Stimulated activated naive CD8-positive, alpha-beta T cell treated with anti-CD3 and anti-CD28 coated beads, Interleukin-15, amount 100 ng/mL, for 72 hours (primary cell): ENCODE measurements around the gene TOM1.
A peak's percentile ranks its signal among the peaks of the same experiment; 100 is the strongest.

Source experiments
- ATAC-seq: fragments of 150-1000 bp; cut with Tn5 transposase; 2 replicates; pipeline ENCODE4 v1.10.0; 2021; ENCODE audit warnings: mild to moderate bottlenecking, moderate library complexity
- DNase-seq, 2 donors: peaks; one replicate each; pipeline ENCODE4 v3.0.0; 2021 to 2022
- H3K27ac Mint-ChIP-seq, 2 donors: one replicate each; pipeline ENCODE4 v1.8.0; 2022; ENCODE audit warnings: mild to moderate bottlenecking in 2 of 2, mixed read lengths in 2 of 2, moderate library complexity in 2 of 2
- H3K27me3 Mint-ChIP-seq: one replicate; pipeline ENCODE4 v1.8.0; 2022; ENCODE audit warnings: mixed read lengths
- H3K4me1 Mint-ChIP-seq: one replicate; pipeline ENCODE4 v1.8.0; 2022; ENCODE audit warnings: mild to moderate bottlenecking, mixed read lengths
- H3K4me3 Mint-ChIP-seq, 2 donors: one replicate each; pipeline ENCODE4 v1.8.0; 2022; ENCODE audit warnings: mild to moderate bottlenecking in 2 of 2, mixed read lengths in 2 of 2, moderate library complexity in 1 of 2
- H3K9me3 Mint-ChIP-seq, 2 donors: one replicate each; pipeline ENCODE4 v1.8.0; 2022; ENCODE audit warnings: mixed read lengths in 2 of 2

The TOM1 gene

DNA sequence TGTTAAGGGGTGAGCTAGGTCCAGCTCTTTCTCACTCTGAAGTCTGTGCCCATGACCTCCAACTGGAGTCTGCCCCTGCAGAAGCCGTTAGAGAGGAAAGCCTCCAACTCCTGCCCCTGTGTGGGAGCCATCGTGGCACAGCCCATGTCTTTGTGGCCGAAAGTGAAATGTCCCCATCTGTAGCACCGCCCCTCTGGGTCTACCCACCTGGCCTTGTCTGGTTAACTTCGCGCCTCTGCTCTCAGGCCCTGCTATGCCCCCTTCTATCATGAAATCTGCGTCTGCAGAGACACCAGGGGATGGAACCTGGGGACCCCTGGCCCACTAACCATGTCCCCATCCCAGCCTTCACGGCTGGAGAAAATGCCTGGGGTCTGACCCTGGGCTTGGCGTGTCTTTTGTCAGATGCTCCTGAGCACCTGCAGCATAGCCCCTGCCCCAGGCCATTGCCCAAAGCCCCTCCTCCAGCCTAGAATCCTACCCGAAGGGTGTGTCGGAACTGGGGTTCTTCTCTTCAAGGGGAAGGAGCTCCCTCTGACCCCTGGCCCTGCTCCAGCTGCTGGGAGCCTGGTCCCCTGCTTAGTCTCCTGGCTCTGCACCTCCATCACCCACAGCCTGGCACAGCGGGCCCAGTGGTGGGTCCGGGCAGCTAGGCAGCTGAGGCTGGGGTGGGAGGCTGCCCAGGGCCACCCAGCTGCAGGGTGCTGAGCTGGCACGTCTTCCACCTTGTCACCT, 45.4 kb downstream of the TOM1 start:
- Mint-ChIP-seq H3K27ac (no peak overlapping the region), H3K27me3 (peaks cover 9% of the 10 kb centered on the region), H3K4me1 (no peaks in the 10 kb centered on the region), H3K9me3 (no peaks in the 10 kb centered on the region), H3K4me3 (no peak overlapping the region)
- no peak for DNase-seq
- ATAC-seq: no peak

DNA sequence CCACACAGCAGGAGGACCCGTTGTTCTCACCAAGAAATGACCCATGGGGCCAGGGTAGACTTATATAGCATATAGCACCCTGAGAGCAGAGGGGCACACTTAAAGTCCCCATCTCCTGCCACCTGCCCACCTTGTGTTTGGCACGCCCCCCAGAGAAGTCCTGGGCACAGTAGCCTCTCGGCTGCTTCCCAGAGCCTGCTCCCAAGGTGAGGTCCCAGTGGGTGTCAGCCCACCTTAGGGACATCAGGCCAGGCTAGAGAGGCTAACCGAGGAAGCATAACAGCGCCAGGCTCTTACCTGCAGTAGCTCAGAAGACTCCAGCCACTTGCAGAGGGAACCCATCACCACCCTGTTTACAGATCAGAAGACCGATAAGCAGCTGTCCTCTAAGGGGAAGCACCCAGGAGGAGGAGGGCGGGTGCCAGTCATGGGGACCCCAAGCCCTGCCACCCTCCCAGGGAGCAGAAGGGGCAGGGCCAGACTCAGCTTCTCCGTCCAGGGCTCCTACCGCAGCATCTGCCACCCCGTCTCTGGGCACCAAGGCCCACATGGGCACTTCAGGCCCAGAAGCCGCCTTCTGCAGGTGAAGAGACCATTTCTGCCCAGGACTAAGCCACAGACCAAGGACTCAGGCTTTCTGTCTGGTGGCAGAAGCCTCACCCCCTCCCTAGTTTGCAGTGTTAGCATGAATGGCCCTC, 46.3 kb downstream of the TOM1 start:
- Mint-ChIP-seq H3K27ac (no peak overlapping the region), H3K4me3 (no peak overlapping the region), H3K4me1 (peaks cover 8% of the 10 kb centered on the region), H3K9me3 (no peaks in the 10 kb centered on the region), H3K27me3 (peaks cover 13% of the 10 kb centered on the region)
- ATAC-seq (no peak), DNase-seq (no peak)

DNA sequence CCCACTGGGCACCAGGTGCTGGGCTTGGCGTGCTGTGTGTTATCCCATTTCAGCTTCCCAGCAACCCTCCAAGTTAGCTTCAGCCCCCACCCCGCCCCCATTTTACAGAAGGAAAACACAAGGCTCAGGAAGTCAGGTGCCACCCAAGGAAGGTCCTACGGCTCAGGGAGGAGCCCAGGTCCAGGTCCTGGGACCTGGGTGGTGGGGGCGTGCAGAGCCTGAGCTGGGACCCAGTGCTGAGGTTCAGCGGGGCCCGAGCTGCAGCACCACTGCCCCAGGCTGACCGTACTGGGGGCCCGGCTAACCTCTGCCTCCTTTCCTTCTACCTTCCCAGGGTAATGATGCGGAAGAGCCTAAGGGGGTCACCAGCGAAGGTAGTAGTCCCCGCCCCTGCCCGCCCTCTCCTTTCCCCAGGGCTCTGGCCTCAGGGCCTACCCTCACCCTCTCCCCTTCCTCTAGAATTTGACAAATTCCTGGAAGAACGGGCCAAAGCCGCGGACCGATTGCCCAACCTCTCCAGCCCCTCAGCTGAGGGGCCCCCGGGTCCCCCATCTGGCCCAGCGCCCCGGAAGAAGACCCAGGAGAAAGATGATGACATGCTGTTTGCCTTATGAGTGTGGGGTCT, 47.0 kb downstream of the TOM1 start:
- Mint-ChIP-seq H3K4me1 (peaks cover 16% of the 10 kb centered on the region), H3K27me3 (peaks cover 20% of the 10 kb centered on the region), H3K9me3 (no peaks in the 10 kb centered on the region), H3K4me3 (no peak overlapping the region), H3K27ac (no peak overlapping the region)
- DNase-seq (no peak), ATAC-seq (no peak)

DNA sequence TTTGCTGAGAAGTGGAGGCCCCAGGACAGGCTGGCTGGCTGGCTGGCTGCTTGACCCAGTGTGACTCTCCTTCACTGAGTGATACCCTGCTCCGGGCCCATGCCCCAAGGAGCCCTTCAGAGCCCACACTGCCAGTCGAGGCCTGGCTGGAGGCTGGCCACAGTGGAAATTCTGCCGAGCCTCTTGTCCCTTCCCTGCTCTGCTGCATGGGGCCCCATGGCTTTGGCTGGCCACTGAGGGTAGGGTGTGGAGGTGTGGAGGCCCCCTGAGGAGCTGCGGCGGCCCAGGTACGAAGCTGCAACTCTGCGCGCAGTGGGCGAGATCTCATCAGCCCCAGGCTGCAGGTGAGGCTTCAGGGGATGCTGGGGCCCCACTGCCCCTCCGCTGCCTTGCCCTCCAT, 47.8 kb downstream of the TOM1 start:
- ATAC-seq: no peak
- H3K27me3 Mint-ChIP-seq: peaks cover 28% of the 10 kb centered on the region
- H3K27ac Mint-ChIP-seq: no peak overlapping the region

DNA sequence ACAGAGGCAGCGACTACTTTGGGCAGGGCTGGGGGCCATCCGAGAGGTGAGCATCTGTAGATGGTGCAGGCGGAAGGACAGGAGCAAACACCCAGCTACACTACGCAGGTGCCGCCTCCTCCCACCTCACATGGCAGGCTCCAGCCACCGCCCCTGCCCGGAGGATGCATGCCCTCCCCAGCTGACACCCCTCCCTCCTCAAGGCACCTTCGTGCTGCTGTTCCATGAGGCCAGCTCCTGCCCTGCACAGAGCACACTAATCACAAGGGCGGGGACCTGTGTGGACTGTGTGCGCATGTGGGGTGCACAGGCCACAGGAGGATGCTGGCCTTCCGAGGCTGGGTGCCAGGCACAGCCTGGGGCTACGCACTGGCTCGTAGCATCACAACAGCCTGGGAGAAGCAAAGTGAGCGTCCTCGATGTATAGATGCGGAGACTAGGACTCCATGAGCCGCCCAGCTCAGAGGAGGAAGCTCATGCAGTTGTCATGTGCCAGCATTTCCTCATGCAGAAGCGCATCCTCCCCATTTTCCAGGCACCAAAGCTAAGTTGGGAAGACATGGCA, 48.4 kb downstream of the TOM1 start:
- no peaks in the 10 kb centered on the region for H3K9me3 Mint-ChIP-seq
- peaks cover 30% of the 10 kb centered on the region for H3K4me1 Mint-ChIP-seq
- H3K4me3 Mint-ChIP-seq: no peak overlapping the region
- DNase-seq: no peak
- peak overlapping the region in 1 of 2 donors; percentile 39 for H3K27ac Mint-ChIP-seq
- ATAC-seq: no peak
- H3K27me3 Mint-ChIP-seq: peaks cover 29% of the 10 kb centered on the region

More for the DNA sequence above, 47.8 kb downstream of the TOM1 start:
- no peak for DNase-seq
- Mint-ChIP-seq H3K9me3 (no peaks in the 10 kb centered on the region), H3K4me1 (peaks cover 23% of the 10 kb centered on the region), H3K4me3 (no peak overlapping the region)

DNA sequence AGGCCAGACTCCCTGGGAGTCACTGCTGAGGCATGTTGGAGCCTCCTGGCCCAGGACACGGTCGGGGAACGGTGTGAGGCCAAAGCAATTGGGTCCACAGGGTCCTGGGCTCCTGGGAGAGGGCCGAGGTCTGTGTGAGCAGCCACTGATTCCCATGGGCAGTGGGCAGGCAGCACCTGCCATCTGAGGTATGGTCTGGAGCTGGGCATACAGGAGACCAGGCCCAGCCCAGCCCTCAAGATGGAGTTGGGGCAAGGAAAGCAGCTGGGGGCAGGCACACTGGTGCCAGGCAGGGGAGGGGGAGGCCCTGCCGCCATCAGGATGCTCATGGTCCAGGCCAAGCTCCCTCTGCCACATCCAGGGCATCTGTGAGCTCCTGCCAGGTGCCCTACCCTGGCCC, 49.0 kb downstream of the TOM1 start:
- Mint-ChIP-seq H3K4me3 (no peak overlapping the region), H3K4me1 (peaks cover 34% of the 10 kb centered on the region), H3K27me3 (peaks cover 29% of the 10 kb centered on the region), H3K27ac (no peak overlapping the region), H3K9me3 (no peaks in the 10 kb centered on the region)
- ATAC-seq (no peak), DNase-seq (no peak)

DNA sequence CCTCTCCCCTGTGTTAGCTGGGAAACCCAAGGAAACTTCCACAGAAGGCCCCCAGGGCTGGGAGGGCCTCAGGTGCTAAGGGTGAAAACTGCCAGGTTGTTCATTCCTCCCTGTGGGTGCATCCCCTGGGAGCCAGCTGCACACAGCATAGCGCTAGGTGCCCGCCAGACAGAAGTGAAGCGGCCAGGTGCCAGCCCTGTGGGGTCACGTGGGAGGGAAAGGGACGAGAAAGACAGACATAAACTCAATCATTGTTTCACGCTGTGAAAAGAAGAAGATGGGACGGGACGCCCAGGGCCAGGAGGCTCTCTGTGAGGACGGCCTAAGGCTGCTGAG, 49.6 kb downstream of the TOM1 start:
- Mint-ChIP-seq H3K9me3 (no peaks in the 10 kb centered on the region), H3K27ac (no peak overlapping the region), H3K4me3 (no peak overlapping the region), H3K4me1 (peaks cover 34% of the 10 kb centered on the region), H3K27me3 (peaks cover 29% of the 10 kb centered on the region)
- ATAC-seq: no peak
- DNase-seq: no peak

DNA sequence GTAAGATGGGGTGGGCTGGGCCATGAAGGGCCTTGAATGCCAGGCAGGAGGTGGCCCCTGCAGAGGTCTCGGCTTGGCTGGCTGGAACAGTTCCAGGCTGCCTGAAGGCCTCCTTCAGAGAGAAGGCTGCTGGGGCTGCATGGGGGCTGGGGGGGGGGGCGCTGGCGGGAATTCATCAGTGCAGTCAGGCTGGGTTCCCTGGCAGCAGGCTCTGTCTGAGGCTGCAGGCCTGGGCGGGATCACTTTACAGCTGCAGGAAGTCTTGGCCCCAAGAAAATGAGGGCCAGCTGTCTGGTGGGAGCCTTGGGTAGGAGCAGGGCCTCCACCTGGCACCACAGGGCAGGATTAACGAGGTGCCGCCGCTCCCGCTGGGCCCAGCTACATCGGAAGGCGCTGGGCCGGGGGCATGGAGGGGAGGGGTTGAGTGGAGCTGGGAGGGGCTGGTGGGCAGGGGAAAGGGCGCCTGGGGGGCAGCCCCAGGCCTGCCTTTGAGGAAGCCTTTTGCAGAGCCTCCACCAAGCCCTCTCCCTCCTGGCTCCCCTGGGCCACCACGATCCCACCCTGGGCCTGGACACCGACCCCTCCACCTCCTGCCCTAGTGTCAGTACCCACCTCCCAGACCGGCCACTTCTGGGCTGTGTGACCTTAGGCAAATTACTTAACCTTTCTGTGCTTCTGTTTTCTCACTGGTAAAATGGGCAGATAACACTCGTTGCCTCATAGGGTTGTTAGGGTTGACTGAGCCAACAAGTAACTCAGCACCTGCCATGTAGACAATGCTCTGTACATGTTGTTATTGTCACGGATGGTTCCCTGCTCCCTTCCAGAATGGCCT, 50.2 kb downstream of the TOM1 start:
- H3K4me3 Mint-ChIP-seq: no peak overlapping the region
- H3K27me3 Mint-ChIP-seq: peaks cover 31% of the 10 kb centered on the region
- H3K27ac Mint-ChIP-seq: no peak overlapping the region
- peaks cover 34% of the 10 kb centered on the region for H3K4me1 Mint-ChIP-seq
- DNase-seq (no peak), ATAC-seq (peak; percentile 0)
- no peaks in the 10 kb centered on the region for H3K9me3 Mint-ChIP-seq

DNA sequence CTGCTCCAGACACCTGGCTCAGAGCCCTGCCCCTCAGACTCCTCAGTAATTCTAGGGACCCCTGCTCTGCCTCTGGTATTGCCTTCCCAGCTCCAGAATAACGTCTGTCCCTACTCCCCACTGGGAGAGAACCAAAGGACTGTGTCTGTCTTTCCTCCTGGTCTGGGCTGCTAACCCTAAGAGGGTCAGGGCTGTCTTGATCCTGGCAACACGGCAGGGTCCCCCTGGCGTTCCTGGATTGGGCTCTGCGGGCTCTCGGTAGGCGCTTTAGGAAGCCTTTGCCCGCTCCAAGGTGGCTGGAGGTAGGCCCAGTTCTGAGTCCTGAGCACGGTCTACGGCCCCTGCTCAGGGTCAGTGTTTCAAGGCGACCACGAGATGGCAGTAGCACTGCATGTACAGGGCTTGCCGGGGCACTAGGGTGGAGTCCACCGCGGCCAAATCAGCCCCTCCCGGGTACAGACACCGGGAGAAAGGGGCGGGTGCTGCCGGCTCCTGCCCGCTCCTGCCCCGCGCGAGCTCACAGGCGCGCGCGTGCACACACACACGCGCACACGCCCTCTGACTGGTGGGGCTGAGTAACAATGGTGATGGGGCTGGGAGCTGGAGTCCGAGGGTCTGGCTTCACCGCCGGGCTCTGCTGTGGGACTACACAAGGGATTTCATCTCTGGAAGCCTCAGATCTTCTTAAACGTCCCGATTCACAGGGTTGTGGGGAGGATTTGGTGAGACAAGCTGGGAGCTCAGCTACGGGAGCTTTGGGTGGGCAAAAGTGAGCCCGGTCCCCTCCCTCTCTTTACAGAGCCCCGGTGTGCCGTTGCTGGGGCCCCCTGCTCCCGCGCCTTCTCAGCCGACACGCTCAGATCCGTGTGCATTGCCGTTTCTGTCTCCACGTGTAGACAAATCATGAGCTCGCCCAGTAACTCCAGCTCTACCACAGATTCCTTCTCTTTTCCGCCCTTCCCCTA, 51.1 kb downstream of the TOM1 start:
- H3K4me3 Mint-ChIP-seq: peak overlapping the region; percentile 84 to 87
- H3K9me3 Mint-ChIP-seq: no peaks in the 10 kb centered on the region
- ATAC-seq (peak; percentile 92), DNase-seq (peak; percentile 84 to 87)
- H3K27ac Mint-ChIP-seq: peak overlapping the region; percentile 68 to 84
- H3K27me3 Mint-ChIP-seq: peaks cover 40% of the 10 kb centered on the region
- peaks cover 34% of the 10 kb centered on the region for H3K4me1 Mint-ChIP-seq

DNA sequence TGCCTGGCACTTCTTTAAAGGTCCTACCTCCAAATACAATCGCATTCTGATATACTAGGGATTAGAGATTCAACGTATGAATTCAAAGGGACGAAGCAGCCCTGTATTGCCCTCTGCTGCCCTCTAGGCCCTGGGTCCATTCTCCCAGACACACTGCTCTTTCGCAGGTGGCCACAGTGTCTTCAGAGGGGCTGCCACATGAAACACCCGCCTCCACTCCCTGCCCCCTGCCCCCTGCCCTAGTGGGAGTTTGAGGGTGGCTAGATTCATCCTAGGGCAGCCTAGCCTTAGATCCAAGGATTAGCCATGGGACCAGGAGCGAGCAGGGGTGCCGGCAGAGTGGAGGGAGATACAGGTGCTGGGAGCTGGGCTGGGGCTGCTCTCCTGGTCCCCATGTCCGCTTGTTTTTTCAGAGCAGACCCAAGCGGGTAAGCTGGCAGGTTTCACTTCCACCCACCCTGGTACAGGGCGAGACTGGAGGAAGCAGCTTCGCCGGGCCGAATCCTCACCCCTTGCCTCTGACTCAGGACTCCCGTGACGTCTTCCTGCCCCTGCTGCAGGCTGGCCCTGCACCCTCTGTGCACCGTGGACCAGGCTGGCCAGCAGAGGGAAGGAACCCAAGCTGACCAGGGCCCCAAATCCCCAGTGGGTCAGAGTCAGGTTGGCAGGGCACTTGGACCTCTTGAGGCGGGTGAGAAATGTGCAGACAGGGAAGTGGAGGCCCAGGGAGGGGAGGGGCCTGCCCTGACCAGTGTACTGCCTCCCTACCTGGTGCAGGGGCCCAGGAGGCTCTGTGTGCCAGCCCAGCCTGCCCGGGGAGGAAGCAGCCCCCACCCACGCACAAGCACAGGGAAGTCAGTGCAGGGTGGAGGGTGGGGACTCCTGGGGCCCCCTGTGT, 52.8 kb downstream of the TOM1 start:
- peak overlapping the region; percentile 69 to 87 for H3K4me3 Mint-ChIP-seq
- peak; percentile 75 for ATAC-seq
- H3K4me1 Mint-ChIP-seq: peaks cover 34% of the 10 kb centered on the region
- peak; percentile 52 to 61 for DNase-seq
- peaks cover 47% of the 10 kb centered on the region for H3K27me3 Mint-ChIP-seq
- peak overlapping the region in 1 of 2 donors; percentile 88 for H3K27ac Mint-ChIP-seq
- H3K9me3 Mint-ChIP-seq: no peaks in the 10 kb centered on the region

DNA sequence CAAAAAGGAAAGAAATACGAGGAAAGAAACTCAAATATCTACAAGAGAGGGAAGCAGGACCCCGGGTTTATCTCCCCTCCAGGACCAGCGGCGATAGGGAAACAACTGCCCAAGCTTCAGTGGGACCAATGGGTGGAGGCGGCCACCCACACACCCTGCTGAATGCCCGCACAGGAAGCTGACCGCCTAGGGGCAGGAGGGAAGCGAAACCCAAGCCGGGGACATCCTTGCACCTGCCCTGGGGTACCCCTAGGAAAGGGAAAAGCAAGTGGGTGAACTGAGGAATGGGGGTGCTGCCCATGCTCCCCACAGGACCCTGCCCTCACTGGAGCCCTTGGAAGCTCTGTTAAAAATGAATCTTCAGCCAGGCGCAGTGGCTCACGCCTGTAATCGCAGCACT, 53.6 kb downstream of the TOM1 start:
- Mint-ChIP-seq H3K4me3 (peak overlapping the region; percentile 69 to 87), H3K27me3 (peaks cover 47% of the 10 kb centered on the region), H3K4me1 (peaks cover 34% of the 10 kb centered on the region), H3K9me3 (no peaks in the 10 kb centered on the region), H3K27ac (no peak overlapping the region)
- DNase-seq (no peak), ATAC-seq (no peak)

DNA sequence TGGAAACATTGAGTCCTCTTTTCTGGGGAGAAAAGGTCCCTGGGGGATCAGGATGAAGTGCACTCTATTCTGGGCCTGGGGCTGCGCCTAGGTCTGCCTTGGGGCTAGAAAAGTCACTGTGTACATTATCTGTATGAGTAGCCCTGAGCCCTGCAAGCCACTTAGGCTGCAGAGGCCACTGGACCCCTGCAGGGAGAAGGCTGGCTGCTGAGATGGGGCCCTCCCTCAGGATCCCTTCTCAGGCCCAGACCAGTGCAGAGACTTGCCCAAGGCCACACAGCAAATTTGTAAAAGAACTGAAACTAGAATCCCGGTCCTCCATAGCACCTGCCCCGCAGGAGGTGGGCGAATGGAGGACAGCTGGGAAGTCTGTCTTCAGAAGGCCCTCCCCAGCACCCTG, 54.4 kb downstream of the TOM1 start:
- H3K4me1 Mint-ChIP-seq: peaks cover 34% of the 10 kb centered on the region
- H3K27ac Mint-ChIP-seq: no peak overlapping the region
- no peak for ATAC-seq
- peaks cover 47% of the 10 kb centered on the region for H3K27me3 Mint-ChIP-seq
- H3K4me3 Mint-ChIP-seq: no peak overlapping the region
- no peaks in the 10 kb centered on the region for H3K9me3 Mint-ChIP-seq
- no peak for DNase-seq

DNA sequence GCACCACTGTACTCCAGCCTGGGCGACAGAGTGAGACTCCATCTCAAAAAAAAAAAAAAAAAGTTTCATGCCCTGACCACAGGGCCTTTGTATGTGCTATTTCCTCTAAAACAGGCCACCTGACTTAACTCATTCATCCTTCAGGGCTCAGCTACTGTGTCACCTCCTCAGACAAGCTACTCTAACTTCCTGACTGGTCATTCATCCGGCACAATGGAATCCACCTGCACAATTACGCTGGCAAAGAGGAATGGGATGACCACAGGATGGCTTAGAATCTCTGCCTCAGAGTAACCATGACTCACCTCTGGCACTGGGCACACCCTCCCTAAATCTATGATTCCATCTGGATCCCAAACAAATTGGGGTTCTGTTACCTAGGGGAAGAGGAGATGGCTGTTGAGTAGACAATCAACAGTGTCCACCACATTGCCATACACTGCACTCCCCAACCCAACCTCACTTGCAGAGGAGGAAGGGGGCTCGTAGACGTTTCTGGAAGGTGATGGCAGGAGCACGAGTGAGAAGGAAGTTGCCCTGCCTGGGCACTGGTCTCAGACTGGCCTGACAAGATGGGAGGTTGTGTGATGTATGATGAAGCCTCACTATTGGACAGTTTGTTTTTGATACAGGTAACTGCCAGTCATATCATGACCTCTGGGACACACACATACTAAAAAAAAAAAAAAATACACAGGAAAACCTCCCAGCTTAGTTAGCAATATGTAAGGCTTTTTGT, 58.4 kb downstream of the TOM1 start:
- ATAC-seq (no peak), DNase-seq (no peak)
- Mint-ChIP-seq H3K27ac (no peak overlapping the region), H3K9me3 (no peaks in the 10 kb centered on the region), H3K27me3 (peaks cover 34% of the 10 kb centered on the region), H3K4me3 (no peak overlapping the region), H3K4me1 (peaks cover 5% of the 10 kb centered on the region)
